ENCODE data around the gene TP63.

- no peak for TF ChIP-seq ZNF8 (CRISPR knock-in tag; IDR thresholded peaks at IDR 0.05)
- TF ChIP-seq RARB (CRISPR knock-in tag; IDR thresholded peaks at IDR 0.05) = no peak
- TF ChIP-seq GLIS3 (CRISPR knock-in tag; IDR thresholded peaks at IDR 0.05) = no peak
- TF ChIP-seq ZFP3 (CRISPR knock-in tag; IDR thresholded peaks at IDR 0.05) = no peak
- TF ChIP-seq CSDC2 (CRISPR knock-in tag; IDR thresholded peaks at IDR 0.05) = no peak
- no peak for TF ChIP-seq ZC3H10 (CRISPR knock-in tag; IDR thresholded peaks at IDR 0.05)
These were observed 229.1 kb downstream of the TP63 start for GRCh38 chr3:189860296-189860695.

Measured in SK-N-SH treated with all-trans-retinoic acid at 6 μM for 48 hours (cell line).